Neural cell (in vitro differentiated cells): ENCODE data around the gene C1orf122.

Source experiments
- EP300 ChIP-seq: fragments of 450-650 bp; conservative IDR thresholded peaks from 2 replicates; pipeline ENCODE4 v1.6.1; 2014; ENCODE audit warnings: antibody characterized with exemption, mild to moderate bottlenecking, moderate library complexity; ENCODE audit not compliant: poor library complexity, severe bottlenecking
- EZH2 ChIP-seq: fragments of 200-600, 300-800 bp; shearing (Covaris generic), sonication (generic); IDR thresholded peaks from 2 replicates; pipeline ENCODE4 v1.6.1; 2014; ENCODE audit warnings: antibody characterized with exemption, low read length, borderline replicate concordance, mild to moderate bottlenecking; ENCODE audit not compliant: insufficient read depth, poor library complexity, severe bottlenecking
- MXI1 ChIP-seq: fragments of 450-650 bp; conservative IDR thresholded peaks from 2 replicates; pipeline ENCODE4 v1.6.1; 2014; ENCODE audit warnings: antibody characterized with exemption, mild to moderate bottlenecking; ENCODE audit not compliant: poor library complexity, severe bottlenecking
- POLR2AphosphoS5 ChIP-seq: IDR thresholded peaks from 2 replicates; pipeline ENCODE4 v1.6.1; 2012
- RAD21 ChIP-seq: fragments of 450-650 bp; conservative IDR thresholded peaks from 2 replicates; pipeline ENCODE4 v1.6.1; 2014; ENCODE audit warnings: antibody characterized with exemption, mild to moderate bottlenecking, moderate library complexity
- TAF1 ChIP-seq: IDR thresholded peaks from 2 replicates; pipeline ENCODE4 v1.6.1; 2012; ENCODE audit warnings: low read depth
- TF ChIP-seq, protein P1 (sequence below): fragments of 450-650 bp; IDR thresholded peaks from 2 replicates; pipeline ENCODE4 v1.5.1; 2014; ENCODE audit warnings: antibody characterized with exemption, mild to moderate bottlenecking, moderate library complexity; ENCODE audit not compliant: poor library complexity, severe bottlenecking
- TF ChIP-seq, protein P2 (sequence below): IDR thresholded peaks from 2 replicates; pipeline ENCODE4 v1.6.1; 2012; ENCODE audit warnings: borderline replicate concordance

DNA sequence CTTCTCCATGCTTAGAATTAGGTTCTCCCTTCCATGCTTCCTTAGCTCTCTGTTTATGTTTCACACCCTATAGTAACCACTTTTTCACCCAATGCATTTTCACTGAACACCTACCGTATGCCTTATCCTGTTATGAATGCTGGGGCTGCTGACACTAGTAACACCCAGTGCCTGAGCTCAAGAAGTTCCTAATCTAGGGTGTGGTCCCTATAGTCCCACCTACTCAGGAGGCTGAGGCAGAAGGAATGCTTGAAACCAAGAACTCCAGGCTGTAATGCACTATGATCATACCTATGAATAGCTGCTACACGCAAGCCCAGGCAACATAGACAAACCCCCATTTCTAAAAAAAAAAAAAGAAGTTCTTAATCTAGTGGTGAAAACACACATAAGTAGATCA lies 48.1 kb upstream of the C1orf122 start:
- TF ChIP-seq EZH2 (no peak), RAD21 (no peak), EP300 (no peak), MXI1 (no peak), TAF1 (no peak), POLR2AphosphoS5 (no peak)
- TF ChIP-seq, protein P1, sequence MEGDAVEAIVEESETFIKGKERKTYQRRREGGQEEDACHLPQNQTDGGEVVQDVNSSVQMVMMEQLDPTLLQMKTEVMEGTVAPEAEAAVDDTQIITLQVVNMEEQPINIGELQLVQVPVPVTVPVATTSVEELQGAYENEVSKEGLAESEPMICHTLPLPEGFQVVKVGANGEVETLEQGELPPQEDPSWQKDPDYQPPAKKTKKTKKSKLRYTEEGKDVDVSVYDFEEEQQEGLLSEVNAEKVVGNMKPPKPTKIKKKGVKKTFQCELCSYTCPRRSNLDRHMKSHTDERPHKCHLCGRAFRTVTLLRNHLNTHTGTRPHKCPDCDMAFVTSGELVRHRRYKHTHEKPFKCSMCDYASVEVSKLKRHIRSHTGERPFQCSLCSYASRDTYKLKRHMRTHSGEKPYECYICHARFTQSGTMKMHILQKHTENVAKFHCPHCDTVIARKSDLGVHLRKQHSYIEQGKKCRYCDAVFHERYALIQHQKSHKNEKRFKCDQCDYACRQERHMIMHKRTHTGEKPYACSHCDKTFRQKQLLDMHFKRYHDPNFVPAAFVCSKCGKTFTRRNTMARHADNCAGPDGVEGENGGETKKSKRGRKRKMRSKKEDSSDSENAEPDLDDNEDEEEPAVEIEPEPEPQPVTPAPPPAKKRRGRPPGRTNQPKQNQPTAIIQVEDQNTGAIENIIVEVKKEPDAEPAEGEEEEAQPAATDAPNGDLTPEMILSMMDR = no peak
- TF ChIP-seq, protein P2, sequence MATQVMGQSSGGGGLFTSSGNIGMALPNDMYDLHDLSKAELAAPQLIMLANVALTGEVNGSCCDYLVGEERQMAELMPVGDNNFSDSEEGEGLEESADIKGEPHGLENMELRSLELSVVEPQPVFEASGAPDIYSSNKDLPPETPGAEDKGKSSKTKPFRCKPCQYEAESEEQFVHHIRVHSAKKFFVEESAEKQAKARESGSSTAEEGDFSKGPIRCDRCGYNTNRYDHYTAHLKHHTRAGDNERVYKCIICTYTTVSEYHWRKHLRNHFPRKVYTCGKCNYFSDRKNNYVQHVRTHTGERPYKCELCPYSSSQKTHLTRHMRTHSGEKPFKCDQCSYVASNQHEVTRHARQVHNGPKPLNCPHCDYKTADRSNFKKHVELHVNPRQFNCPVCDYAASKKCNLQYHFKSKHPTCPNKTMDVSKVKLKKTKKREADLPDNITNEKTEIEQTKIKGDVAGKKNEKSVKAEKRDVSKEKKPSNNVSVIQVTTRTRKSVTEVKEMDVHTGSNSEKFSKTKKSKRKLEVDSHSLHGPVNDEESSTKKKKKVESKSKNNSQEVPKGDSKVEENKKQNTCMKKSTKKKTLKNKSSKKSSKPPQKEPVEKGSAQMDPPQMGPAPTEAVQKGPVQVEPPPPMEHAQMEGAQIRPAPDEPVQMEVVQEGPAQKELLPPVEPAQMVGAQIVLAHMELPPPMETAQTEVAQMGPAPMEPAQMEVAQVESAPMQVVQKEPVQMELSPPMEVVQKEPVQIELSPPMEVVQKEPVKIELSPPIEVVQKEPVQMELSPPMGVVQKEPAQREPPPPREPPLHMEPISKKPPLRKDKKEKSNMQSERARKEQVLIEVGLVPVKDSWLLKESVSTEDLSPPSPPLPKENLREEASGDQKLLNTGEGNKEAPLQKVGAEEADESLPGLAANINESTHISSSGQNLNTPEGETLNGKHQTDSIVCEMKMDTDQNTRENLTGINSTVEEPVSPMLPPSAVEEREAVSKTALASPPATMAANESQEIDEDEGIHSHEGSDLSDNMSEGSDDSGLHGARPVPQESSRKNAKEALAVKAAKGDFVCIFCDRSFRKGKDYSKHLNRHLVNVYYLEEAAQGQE = no peak
